Gastroesophageal sphincter (tissue), 4 donors: ENCODE results near the gene SLA2. TPM values are rescaled to one million over a fixed set of nuclear protein-coding genes. Genes with fewer than 3 reads are reported as not detected.

Experiments used
- small RNA-seq, 4 donors: library from RNA; depleted of rRNA; stranded (forward); fragments of <200 nt; gene quantifications; one replicate each; pipeline ENCODE3, GENCODE V24; 2016
- total RNA-seq, 4 donors: library from RNA; depleted of rRNA; stranded (reverse); fragments of >200 nt; gene quantifications; one replicate each; pipeline ENCODE4 v1.1.0, GENCODE V29; 2016

SLA2 gene
- total RNA-seq, 4 donors from 2014 or later = 0.13 TPM; not detected in 3

Small RNA genes within 50 kb of the gene (small RNA-seq; reads per million reads assigned to genes)
- 0 reads per million in 4 donors for gene RF00019

Other genes with a start within 250 kb of the SLA2 start
- gene MYL9, start 104.7 kb downstream of the SLA2 start, total RNA-seq = 1,000 to 10,000 TPM; 1,087 to 2,842 (median 1,707) TPM
- 10 to 100 TPM in 2 of 4 donors, 1 to 10 TPM in 2; 7.2 to 14.0 (median 9.4) TPM for gene TGIF2, start 72.6 kb downstream of the SLA2 start, total RNA-seq
- 100 to 1,000 TPM in 1 of 4 donors, 10 to 100 TPM in 3; 66.3 to 100 (median 78.9) TPM for gene RAB5IF, start 40.4 kb downstream of the SLA2 start, total RNA-seq
- gene NDRG3, start 99.9 kb upstream of the SLA2 start, total RNA-seq = 10 to 100 TPM; 13.3 to 37.1 (median 26.0) TPM
- 1 to 10 TPM; 5.1 to 8.1 (median 6.0) TPM for gene DSN1, start 127.6 kb upstream of the SLA2 start, total RNA-seq
- 1 to 10 TPM in 1 of 4 donors, under 1 TPM in 2, not detected in 1; 0.27 to 3.7 (median 0.27) TPM for gene TLDC2, start 229.9 kb upstream of the SLA2 start, total RNA-seq